GM21360 (cell line): Measurements from ENCODE around the gene LDHAL6B.

Experiments used
- ATAC-seq: cut with Tn5 transposase; IDR thresholded peaks from one replicate; pipeline ENCODE4 v1.9.1; 2021; ENCODE audit warnings: mild to moderate bottlenecking, moderate library complexity; ENCODE audit not compliant: unreplicated experiment

Gene LDHAL6B

DNA sequence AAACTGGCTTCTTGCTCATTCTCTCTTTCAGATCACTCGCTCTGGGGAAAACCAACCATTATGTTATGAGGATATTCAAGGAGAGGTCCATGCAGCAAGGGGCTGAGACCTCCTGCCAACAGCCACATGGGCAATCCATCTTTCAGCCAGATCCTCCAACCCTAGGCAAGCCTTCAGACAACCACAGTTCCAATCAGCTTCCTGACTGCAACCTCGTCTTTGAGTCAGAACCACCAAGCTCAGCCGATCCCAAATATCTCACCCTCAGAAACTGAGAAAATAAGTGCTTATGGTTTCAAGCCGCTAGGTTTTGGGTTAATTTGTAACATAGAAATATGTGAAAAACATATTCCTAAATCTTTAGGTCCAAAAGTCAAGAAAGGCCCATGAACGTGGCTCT lies 10.3 kb downstream of the LDHAL6B start:
- ATAC-seq = no peak

- no peak for ATAC-seq
These were observed 11.3 kb downstream of the LDHAL6B start for GRCh38 chr15:59217876-59218498.

- no peak for ATAC-seq
These were observed 12.1 kb downstream of the LDHAL6B start for GRCh38 chr15:59218710-59219109.

DNA sequence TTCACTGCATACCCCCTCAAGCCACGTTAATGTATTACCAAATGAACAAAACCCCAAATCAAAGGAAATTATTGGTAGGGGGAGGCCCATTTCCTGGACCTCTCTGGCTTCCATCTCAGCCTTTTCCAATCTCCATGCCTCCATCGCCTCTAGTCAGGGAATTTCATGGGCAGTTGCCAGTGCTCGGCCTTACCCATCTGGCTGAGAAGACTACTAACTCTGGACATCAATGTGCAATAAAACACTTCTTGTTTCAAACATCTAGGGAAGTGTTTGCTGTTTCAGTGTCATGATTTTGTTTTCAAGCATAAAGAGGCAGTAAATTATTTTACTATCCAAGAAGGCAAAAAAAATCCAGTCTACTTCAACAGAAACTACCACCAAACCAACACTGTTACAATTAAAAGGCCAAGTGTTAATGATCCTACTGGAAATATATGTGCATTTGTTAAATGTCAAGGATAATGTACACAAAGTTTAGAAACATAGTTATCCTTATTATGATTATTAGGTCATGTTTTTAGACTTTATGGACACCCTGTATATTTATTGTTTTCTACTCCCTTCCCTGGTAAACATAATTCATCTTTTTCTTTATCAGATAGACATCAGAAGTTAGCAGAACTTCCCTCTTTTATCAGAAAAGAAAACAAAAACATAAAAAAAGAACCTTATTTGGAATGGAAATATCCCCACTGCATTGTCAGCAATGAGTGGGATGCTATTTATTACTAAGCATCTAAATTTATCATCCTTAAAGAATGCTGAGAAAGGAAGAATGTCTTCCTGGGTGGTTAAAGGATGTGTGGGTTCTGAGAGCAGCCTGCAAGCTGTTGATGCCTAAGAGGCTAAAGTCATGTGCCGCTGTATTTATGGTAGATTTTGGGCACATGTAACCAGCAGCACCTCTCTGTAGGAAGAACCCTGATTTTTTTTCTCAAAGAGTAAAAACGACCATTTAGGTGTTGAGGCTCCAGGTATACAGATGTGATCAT lies 15.2 kb downstream of the LDHAL6B start:
- no peak for ATAC-seq

- no peak for ATAC-seq
These were observed 16.4 kb downstream of the LDHAL6B start for GRCh38 chr15:59222906-59223550.

DNA sequence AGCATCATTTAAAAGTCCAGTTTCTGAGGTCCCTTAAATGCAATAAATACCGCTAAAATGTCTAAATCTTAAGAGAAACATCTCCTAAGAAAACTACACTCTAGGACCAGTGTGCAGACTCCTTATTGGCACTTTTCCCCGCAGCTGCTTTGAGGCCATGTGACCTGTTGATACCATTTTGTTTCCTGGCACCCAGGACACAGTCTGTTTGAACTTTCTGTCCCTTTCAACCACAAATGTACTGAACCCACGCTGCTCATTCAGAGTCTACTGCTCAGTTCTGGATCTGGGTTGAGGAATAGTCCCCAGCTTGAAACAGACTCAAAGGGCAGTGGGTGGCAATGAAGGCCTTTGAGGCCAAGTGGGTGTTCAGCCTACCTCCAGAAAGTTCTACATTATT lies 17.1 kb downstream of the LDHAL6B start:
- ATAC-seq = no peak

DNA sequence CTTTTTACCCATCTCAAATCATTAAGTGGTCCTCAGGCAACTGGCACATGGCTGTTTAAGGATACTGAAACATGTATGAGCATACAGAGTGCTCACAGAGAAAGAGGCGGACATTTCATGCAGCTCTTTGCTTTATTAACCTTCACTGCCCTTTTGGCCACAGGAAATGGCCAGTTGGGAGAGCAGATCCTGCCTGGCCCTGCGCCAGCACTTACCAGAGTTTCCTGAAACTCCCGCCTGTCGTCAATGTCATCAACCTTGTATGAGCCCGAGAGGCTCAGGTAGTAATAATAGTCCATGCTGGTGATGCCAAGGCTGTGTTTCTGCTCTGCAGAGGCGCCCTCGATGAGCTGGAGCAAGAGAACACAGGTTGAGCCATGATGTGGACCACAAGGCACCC lies 17.8 kb downstream of the LDHAL6B start:
- ATAC-seq = no peak

DNA sequence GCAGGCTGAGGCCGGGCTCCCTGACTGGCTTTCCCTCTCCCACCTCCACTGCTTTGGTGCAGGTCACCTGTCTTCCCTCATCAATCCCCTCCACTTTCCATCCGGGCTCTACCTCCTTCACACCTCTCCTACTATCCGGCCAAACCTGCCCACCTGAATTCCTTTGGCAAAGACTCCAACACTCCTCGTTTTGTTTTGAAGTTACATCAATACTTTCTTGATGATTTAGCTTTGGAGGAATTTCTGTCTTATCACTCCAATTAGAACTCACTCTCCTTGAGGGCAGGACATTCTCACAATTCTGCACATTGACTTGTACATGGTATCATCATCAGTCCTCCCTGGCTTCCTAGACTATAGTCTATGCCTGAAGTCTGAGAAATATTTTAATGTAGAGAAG lies 20.4 kb downstream of the LDHAL6B start:
- no peak for ATAC-seq

GRCh38 chr15:59229015-59229414 lies 22.4 kb downstream of the LDHAL6B start:
- no peak for ATAC-seq

GRCh38 chr15:59229453-59229852 lies 22.8 kb downstream of the LDHAL6B start:
- ATAC-seq = no peak

GRCh38 chr15:59230531-59231055 lies 23.9 kb downstream of the LDHAL6B start:
- no peak for ATAC-seq

DNA sequence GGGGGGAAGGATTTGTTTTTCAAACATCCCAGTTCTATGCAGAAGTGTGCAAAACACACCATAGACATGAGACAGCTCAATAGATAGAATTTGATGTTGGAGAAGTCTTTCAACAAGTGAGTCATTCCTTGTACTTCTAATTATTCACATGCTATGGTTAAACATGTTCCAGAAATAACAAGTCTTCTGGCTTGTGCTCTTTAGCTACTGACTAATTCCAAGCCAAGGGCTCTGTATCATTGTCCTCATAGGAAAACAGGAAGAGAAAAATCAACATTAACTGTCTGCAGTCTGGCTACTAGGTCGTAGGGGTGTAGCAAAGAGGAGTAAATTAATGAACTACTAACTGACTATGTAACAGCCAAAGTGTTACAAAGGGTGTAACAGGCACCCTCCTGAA lies 25.8 kb downstream of the LDHAL6B start:
- no peak for ATAC-seq

- ATAC-seq = no peak
These were observed 29.8 kb downstream of the LDHAL6B start for GRCh38 chr15:59236394-59236793.

- peak; percentile 51 for ATAC-seq
These were observed 30.6 kb downstream of the LDHAL6B start for GRCh38 chr15:59237119-59237855.

GRCh38 chr15:59237924-59238331 lies 31.3 kb downstream of the LDHAL6B start:
- ATAC-seq = peak; percentile 49

GRCh38 chr15:59240036-59240435 lies 33.4 kb downstream of the LDHAL6B start:
- no peak for ATAC-seq

DNA sequence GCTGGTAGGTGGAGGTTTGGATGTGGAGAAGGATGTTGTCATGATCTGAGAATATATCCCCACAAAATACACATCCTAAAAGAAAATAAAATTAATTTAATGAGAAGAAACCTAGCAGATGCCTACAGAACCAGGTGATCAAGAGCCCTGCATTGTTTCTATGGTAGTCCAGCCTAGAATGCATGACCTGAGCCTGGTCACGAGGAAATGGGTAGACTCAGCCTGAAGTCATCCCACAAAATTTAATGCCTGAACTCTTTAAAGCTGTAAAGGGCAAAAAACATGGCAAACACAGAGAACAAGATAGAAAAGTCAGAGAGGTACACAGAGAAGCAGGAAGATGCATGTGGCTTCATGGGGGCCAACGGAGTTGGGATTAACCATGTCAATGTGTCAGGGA lies 36.0 kb downstream of the LDHAL6B start:
- no peak for ATAC-seq

DNA sequence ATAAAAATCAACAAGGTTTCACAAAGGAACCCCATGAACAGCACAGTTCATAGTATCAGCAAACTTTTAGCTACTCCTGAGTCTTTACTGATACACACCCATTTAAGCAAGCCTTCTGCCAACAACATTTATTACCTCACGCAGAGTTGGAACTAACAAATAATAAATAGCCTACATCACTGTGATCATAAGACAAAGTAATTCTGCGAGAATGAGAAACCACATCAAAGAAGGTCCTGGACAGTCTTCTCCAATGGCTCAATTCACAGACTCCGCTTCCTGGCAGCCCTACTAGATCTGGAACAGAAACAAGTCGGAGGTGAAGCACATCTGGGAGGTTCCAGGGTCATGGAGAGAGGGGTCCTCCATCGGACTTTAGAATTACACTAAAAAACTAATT lies 37.0 kb downstream of the LDHAL6B start:
- ATAC-seq = no peak

DNA sequence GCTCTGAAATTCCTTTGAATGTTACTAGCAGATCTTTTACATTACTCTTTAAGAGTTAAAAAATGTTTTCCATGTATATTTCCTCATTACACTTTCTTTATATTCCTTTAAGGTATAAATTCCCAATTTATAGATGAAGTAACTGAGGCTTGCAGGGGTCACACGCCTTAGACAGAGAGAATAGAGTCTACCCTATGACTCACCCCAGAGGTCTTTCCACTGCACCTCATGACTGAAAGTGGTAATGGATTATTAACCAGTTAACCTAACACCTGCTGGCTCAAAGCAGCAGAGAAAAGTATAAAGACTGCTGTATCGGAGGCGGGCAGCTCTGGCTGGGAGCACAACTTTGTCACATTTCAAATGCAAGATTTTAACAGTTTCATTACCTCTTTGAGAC lies 37.7 kb downstream of the LDHAL6B start:
- ATAC-seq = peak; percentile 74

DNA sequence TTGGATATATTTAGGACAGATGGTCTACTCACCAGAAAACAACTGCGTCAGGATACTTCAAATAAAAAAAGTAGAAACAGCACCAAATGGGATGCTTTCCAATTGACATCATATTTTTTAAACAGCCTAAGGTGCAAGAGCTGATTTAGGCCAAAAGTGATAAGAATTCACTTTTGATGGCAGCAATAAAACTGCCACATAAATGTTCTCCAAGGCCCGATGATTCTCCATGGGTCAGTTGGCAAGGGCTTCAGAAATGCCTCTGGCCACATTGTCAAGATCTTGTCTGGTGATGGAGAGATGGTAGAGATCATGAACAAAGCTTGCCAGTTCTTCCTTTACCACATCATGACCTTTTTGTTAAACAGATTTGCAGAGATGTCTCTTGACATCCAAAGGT lies 38.9 kb downstream of the LDHAL6B start:
- ATAC-seq = no peak

DNA sequence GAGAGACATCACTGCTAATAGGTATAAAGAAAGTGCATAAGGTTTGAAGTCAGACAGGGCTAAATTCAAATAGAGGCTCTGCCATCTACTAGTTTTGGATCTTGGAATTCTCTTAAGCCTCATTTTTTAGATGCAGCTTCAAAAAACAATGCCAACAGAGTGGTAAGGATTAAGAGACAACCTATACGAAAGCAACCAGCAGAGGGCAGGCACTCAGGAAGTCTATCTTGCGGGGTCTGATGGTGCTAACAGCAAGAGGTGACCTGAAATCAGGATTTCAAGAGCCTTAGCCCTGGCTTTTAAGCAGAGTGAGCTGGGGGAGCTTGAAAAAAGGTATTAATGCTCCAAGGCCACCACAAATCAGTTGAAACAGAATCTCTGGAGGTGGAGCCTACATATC lies 40.7 kb downstream of the LDHAL6B start:
- ATAC-seq = no peak
